PC-3 (cell line): ENCODE measurements around the gene LINGO4.

ENCODE experiments used
- EZH2 ChIP-seq: fragments of 300-600 bp; sonication (generic); IDR thresholded peaks from one replicate; pipeline ENCODE4 v1.6.1; 2017; ENCODE audit warnings: antibody characterized with exemption, mild to moderate bottlenecking, low read length; ENCODE audit not compliant: unreplicated experiment
- TF ChIP-seq, protein P1 (sequence below): fragments of 300-600 bp; sonication (generic); conservative IDR thresholded peaks from 2 replicates; pipeline ENCODE4 v1.5.1; 2017; ENCODE audit warnings: antibody characterized with exemption, low read depth, mild to moderate bottlenecking, low read length

- TF ChIP-seq, protein P1, sequence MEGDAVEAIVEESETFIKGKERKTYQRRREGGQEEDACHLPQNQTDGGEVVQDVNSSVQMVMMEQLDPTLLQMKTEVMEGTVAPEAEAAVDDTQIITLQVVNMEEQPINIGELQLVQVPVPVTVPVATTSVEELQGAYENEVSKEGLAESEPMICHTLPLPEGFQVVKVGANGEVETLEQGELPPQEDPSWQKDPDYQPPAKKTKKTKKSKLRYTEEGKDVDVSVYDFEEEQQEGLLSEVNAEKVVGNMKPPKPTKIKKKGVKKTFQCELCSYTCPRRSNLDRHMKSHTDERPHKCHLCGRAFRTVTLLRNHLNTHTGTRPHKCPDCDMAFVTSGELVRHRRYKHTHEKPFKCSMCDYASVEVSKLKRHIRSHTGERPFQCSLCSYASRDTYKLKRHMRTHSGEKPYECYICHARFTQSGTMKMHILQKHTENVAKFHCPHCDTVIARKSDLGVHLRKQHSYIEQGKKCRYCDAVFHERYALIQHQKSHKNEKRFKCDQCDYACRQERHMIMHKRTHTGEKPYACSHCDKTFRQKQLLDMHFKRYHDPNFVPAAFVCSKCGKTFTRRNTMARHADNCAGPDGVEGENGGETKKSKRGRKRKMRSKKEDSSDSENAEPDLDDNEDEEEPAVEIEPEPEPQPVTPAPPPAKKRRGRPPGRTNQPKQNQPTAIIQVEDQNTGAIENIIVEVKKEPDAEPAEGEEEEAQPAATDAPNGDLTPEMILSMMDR, result no peak
- TF ChIP-seq EZH2, result no peak
Measured at GRCh38 chr1:151817353-151817730, 12.1 kb upstream of the LINGO4 start.
